ENCODE measurements around the gene PSMA3.
"Not testable (repeated sequence)": the region's sequence is repeated elsewhere in the genome, so short reads cannot be mapped to it uniquely, and the experiment has no call there.

Gene PSMA3

GRCh38 chr14:58244556-58245387 is at the start of gene PSMA3:
Gene PSMA3 (plus strand): TSS chr14:58244843. CDS start chr14:58244921, 78 bp downstream.
- peak; percentile 96 for DNase-seq

GRCh38 chr14:58196198-58196597 is 48.4 kb upstream of the PSMA3 start:
- no peak for DNase-seq

DNA sequence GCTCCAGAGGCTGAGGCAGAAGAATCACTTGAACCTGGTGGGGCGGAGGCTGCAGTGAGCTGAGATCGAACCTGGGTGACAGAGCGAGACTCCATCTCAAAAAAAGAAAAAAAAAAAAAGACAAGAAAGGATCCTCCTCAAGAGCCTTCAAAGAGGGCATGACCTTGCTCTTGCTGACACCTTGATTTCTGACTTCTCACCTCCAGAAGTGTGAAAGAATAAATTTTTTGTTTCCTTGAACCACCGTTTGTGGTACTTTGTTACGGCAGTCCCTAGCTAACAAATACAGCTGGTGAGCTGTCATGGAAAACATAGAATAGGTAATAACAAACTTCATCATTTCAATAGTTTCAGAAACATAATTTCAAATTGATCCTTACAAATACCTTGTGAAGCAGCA is 46.6 kb upstream of the PSMA3 start:
- no peak for DNase-seq

- DNase-seq = peak; percentile 88
Measured at GRCh38 chr14:58199726-58200479, 44.7 kb upstream of the PSMA3 start, which contains the start of gene ACTR10. Gene ACTR10 (plus strand): TSS chr14:58200149. CDS start chr14:58200218, 69 bp downstream.

DNA sequence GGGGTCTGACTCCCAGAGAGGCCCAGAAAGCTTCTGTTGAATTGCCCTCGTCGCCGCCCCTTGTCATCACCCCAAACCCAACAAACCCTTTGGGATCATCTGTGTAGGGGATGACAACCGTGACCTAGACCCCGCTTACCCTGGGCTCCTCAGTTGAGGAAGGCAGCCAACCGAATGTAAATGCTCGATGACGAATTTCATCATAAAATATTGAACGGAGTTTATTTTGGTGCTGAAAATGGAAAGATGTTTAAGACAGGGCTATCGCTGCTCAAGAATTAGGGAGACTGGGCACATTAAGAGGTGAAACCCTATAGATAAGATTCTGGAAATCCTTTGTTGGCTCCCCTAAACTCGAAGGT is 44.2 kb upstream of the PSMA3 start:
- DNase-seq = no peak

- no peak for DNase-seq
Measured at GRCh38 chr14:58200846-58201245, 43.8 kb upstream of the PSMA3 start.

DNA sequence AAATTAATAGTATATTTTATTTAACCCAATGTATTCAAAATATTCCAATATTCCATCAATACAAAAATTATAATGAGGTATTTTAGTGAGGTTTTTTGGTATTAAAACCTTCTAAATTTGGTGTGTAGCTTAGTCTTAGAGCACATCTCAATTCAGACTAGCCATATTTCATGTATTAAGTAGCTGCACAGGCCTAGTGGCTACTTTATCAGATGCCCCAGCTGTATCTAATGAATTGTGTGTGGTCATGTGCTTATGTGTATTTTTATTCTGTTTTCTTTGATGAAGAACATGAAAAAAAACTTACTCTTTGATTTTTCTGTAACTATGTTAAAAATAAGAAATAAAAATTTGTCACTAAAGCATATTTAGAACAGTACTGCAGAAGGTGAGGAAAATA is 31.5 kb upstream of the PSMA3 start:
- no peak for DNase-seq

DNA sequence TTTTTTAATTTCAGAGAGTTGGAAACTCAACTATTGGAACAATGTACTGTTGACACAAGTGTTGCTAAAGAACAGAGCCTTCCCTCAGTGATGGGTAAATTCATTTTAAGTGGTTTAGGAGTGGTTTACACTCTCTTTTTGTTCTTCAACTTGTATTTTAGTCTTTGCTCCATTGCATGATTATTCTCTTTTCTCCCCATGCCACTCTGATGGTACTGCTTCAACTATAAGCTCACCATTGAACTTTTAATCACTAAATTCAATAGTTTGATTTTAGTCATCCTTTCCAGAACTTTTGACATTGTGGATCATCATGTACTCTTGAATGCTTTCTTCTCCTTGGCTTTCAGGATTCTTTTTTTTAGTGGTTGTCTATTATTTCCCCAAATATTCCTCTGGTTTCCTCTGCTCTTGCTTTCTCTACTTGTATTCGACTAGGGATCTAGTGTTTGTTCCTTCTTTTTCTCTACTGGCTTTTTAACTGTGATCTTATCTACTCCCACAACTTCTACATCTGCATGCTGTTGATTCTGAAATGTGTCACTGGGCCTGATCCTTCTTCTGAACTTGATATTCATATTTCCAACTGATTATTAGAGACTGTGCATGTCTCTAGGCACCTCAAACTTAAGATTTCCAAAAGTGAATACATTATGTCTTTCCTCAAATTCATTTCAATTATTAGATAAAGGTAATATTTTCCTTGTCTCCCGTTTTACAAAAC is 29.3 kb upstream of the PSMA3 start:
- DNase-seq = no peak

DNA sequence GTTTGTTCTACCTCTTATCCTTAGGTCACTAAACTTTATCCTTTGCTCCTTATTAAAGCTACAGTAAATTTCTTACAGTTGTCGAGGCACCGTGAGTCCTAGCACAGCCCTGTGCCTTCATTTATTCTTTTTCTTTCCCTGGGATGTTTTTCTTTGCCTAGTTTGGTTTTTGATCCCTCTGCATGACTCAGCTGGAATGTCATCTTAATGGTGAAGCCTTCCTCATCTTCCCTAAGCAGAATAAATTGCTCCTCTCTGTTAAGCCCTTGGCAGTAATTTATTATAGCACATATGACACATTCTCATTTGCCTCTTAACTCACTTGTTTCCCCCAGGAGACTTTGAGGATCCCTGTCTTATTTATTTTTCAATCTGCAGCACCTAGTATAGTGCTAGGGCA is 28.1 kb upstream of the PSMA3 start:
- no peak for DNase-seq

GRCh38 chr14:58227096-58227819 is 17.4 kb upstream of the PSMA3 start:
- no peak for DNase-seq

- no peak for DNase-seq
Measured at GRCh38 chr14:58238252-58239243, 6.1 kb upstream of the PSMA3 start.

GRCh38 chr14:58239244-58240195 is 5.1 kb upstream of the PSMA3 start:
- peak; percentile 60 for DNase-seq

GRCh38 chr14:58243790-58244555 is 670 bp upstream of the PSMA3 start:
- DNase-seq = no peak

DNA sequence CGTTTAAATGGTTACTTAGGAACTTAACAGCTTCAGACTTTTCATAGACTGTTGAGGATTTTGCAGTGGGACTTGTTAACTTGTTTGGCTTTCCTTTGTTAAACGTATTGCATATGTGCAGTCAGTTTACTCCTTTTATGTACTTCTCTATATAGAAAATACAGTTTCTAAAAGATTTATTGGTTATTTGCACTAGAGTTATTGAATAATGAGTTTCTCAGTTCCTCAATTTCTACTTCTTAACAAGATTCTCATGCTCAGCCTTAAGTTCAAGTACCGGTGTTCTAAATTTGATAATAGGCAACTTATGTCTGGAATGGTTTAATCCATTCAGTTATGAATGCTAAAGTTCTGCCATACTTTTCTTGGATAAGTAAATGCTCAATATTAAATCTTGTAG is 919 bp downstream of the PSMA3 start:
- DNase-seq = no peak

DNA sequence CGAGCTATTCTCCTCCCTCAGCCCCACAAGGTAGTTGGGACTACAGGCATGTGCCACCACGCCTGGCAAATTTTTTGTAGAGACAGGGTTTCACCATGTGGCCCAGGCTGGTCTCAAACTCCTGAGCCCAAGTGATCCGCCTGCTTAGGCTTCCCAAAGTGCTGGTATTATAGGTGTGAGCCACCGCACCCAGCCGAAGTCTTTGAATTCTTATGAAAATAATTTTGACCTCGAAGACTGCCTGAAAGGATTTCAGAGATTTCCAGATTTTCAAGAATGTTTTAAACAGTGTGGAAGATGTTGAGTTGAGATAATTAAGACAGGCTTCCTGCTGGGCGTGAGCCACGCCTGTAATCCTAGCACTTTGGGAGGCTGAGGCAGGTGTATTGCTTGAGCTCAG is 5.0 kb downstream of the PSMA3 start:
- no peak for DNase-seq

GRCh38 chr14:58258156-58258555 is 13.5 kb downstream of the PSMA3 start:
- DNase-seq = no peak

DNA sequence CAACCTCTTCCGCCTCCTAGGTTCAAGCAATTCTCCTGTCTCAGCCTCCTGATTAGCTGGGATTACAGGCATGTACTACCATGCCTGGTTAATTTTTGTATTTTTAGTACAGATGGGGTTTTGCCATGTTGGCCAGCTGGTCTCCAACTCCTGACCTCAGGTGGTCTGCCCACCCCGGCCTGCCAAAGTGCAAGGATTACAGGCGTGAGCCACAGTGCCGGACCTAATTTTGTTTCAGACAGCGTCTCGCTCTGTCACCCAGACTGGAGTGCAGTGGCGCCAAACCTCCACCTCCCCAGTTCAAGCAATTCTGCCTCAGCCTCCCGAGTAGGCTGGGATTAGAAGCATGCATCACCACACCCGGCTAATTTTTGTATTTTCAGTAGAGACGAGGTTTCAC is 17.4 kb downstream of the PSMA3 start:
- not testable (repeated sequence) for DNase-seq

- DNase-seq = no peak
Measured at GRCh38 chr14:58265401-58265800, 20.8 kb downstream of the PSMA3 start.

DNA sequence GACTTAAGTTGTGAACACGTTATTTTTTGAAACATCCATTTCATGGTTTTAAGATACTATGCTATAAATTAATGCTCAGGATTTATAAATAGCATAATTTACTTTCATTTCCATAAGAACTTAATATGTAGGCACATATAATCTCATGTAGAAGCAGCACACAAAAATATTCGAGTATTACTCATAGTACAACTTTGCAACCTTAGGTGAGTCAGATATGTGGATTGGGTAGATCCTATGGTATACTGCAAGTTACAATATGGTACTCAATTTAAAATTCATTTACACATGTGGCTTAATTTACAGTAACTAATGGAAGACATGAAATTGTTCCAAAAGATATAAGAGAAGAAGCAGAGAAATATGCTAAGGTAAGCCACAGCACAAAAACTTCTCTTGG is 26.0 kb downstream of the PSMA3 start:
- DNase-seq = no peak

Measured in activated effector memory CD4-positive, alpha-beta T cell treated with Interleukin-2 at 50 U/mL for 16 hours (primary cell).